ENCODE results near the gene LSM10. TPM values are rescaled to one million over a fixed set of nuclear protein-coding genes. Genes with fewer than 3 reads are reported as not detected.

LSM10 gene
- total and polyA plus RNA-seq, 9 of the 15 experiments (the other 6 are each of a cell fraction or from before 2014, with no cell fraction given), result 13.2 to 146 (median 68.9) TPM

DNA sequence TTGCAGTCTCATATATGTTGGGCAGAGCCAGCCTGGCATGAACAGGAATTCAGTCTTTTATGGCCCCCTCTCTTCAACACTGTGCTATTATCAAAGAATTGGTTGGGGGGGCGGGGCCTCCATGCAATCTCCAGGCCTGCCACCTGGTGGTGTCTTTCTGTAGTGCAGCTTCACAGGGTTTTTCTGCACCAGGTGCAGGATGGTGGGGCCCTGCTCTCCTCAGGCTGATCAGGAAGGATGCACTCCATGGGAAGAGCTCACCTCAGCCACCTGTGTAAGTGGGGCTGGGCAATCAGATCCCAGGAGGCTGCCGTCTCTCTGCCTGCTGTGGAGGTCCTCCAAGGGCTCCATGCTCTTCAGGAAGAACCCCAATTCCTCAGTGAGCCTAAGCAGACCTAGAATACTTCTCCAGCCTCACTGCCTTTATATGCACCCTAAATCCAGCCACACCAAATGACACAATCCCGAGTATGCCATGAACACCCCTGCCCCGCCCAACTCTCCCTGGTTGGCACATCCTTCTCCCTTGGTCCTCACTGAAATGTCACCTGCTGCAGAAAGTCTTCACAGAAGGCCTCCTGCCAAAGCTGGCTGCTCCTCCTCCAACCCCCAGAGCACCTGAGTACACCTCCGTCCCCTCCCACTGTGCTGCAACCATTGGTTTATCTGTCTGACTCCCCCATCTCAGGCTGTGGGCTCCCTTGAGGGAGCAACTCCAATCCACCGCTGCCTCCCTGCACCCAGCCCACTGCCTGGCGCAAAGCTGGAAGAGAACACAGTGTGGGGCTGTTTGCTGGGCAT, 28.4 kb downstream of the LSM10 start:
- peak overlapping the region in 1 of 2 experiments; percentile 81; a peak in 2 of 4 replicates for H3K9ac ChIP-seq (ENCODE audit: insufficient read depth in 1 of 2, low read depth in 2 of 2, low read length in 2 of 2)
- 31% methylated on average over 7 of the region's 7 CpGs for WGBS (ENCODE audit: insufficient coverage, low coverage, missing lambda C conversion rate)
- FAIRE-seq (peak; percentile 80), ATAC-seq (peak; percentile 61), DNase-seq (ENCODE audit: extremely low read depth in 1 of 4, low spot score in 3 of 4) (peak; percentile 89 to 91 (median 89))
- ChIA-PET CTCF (ENCODE audit: low intra/inter-chr PET ratio) (interaction anchor here (0.6 to 1.8 kb wide), 2 partner anchors 32 to 269 kb away, joined by 3 to 11 read pairs; no protein-coding TSS in a partner anchor), POLR2A (interaction anchor here (0.6 to 3.7 kb wide), 20 partner anchors 8 to 466 kb away, joined by 3 to 34 read pairs (median 4); partner anchors contain the start of genes LSM10 and TRAPPC3)
- peaks cover 48% of the 10 kb centered on the region for H3K36me3 ChIP-seq (ENCODE audit: control insufficient read depth, insufficient read depth, low read length)
- BruUV-seq (replicated peaks), result no TSS peak
- no peak overlapping the region; the same call in 2 of the 3 replicates for H3K27ac ChIP-seq (ENCODE audit: extremely low read depth, low read depth, low read length)
- intact Hi-C loops (cut with micrococcal nuclease) (loop anchor here (2.0 kb wide), 2 partner anchors 48 to 52 kb away; no protein-coding TSS in a partner anchor), in situ Hi-C loops (cut with MboI) (no loop called here)
- H2AFZ ChIP-seq (ENCODE audit: low read depth, low read length), result no peak overlapping the region
- peaks cover 41 to 51% of the 10 kb centered on the region in 2 experiments for H3K4me1 ChIP-seq (replicated peaks in 1 of 2; ENCODE audit: control insufficient read depth in 2 of 2, insufficient read depth in 2 of 2, low read length in 2 of 2)
- no peaks in the 10 kb centered on the region for H3K9me3 ChIP-seq (replicated peaks; ENCODE audit: control insufficient read depth, insufficient read depth, low read depth, low read length)
- peaks cover 11% of the 10 kb centered on the region for H3K9me1 ChIP-seq (ENCODE audit: control insufficient read depth, insufficient read depth, low read length)
- H3K4me2 ChIP-seq (ENCODE audit: insufficient read depth, low read length), result no peak overlapping the region
- no peak overlapping the region for H3K4me3 ChIP-seq
- H3K79me2 ChIP-seq (ENCODE audit: control insufficient read depth, insufficient read depth, low read length), result peaks cover 84% of the 10 kb centered on the region
- no peaks in the 10 kb centered on the region for H3K27me3 ChIP-seq (ENCODE audit: control insufficient read depth in 2 of 2, insufficient read depth in 2 of 2, low read length in 2 of 2)
- peaks cover 6% of the 10 kb centered on the region; the same call in 1 of the 2 replicates for H4K20me1 ChIP-seq (replicated peaks; ENCODE audit: control insufficient read depth, insufficient read depth, low read length)
- TF ChIP-seq MTA3 (IDR thresholded peaks at IDR 0.05; ENCODE audit: borderline replicate concordance) (peak; percentile 59; the same call in 1 of the 2 replicates), U2AF1 (optimal IDR thresholded peaks at IDR 0.05; ENCODE audit: low read depth, low read length) (no peak), YY1 (IDR thresholded peaks at IDR 0.05; ENCODE audit: borderline replicate concordance in 1 of 3, control insufficient read depth in 1 of 3, extremely low read depth in 1 of 3, insufficient read depth in 3 of 3, insufficient read length in 1 of 3, insufficient replicate concordance in 2 of 3, low read depth in 1 of 3, low read length in 2 of 3) (peak in 1 of 3 experiments; percentile 39), ILF3 (IDR thresholded peaks at IDR 0.05; ENCODE audit: borderline replicate concordance) (peak; percentile 36; the same call in 1 of the 2 replicates), ZHX1 (conservative IDR thresholded peaks at IDR 0.05; ENCODE audit: low read length) (no peak), SOX6 (IDR thresholded peaks at IDR 0.05) (no peak; the same call in 1 of the 2 replicates), GABPB1 (CRISPR knock-in tag; IDR thresholded peaks at IDR 0.05) (peak; percentile 51; the same call in 1 of the 2 replicates), ZNF143 (CRISPR knock-in tag; IDR thresholded peaks at IDR 0.05) (no peak), ZNF644 (tag; IDR thresholded peaks at IDR 0.05; ENCODE audit: low read depth) (no peak)
- TF ChIP-seq, protein P1, sequence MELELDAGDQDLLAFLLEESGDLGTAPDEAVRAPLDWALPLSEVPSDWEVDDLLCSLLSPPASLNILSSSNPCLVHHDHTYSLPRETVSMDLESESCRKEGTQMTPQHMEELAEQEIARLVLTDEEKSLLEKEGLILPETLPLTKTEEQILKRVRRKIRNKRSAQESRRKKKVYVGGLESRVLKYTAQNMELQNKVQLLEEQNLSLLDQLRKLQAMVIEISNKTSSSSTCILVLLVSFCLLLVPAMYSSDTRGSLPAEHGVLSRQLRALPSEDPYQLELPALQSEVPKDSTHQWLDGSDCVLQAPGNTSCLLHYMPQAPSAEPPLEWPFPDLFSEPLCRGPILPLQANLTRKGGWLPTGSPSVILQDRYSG (tag; conservative IDR thresholded peaks at IDR 0.05; ENCODE audit: low read depth), result no peak
- TF ChIP-seq, protein P2, sequence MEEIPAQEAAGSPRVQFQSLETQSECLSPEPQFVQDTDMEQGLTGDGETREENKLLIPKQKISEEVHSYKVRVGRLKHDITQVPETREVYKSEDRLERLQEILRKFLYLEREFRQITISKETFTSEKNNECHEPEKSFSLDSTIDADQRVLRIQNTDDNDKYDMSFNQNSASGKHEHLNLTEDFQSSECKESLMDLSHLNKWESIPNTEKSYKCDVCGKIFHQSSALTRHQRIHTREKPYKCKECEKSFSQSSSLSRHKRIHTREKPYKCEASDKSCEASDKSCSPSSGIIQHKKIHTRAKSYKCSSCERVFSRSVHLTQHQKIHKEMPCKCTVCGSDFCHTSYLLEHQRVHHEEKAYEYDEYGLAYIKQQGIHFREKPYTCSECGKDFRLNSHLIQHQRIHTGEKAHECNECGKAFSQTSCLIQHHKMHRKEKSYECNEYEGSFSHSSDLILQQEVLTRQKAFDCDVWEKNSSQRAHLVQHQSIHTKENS (CRISPR knock-in tag; IDR thresholded peaks at IDR 0.05), result no peak
- TF ChIP-seq, protein P3, sequence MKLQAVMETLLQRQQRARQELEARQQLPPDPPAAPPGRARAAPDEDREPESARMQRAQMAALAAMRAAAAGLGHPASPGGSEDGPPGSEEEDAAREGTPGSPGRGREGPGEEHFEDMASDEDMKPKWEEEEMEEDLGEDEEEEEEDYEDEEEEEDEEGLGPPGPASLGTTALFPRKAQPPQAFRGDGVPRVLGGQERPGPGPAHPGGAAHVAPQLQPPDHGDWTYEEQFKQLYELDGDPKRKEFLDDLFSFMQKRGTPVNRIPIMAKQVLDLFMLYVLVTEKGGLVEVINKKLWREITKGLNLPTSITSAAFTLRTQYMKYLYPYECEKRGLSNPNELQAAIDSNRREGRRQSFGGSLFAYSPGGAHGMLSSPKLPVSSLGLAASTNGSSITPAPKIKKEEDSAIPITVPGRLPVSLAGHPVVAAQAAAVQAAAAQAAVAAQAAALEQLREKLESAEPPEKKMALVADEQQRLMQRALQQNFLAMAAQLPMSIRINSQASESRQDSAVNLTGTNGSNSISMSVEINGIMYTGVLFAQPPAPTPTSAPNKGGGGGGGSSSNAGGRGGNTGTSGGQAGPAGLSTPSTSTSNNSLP (IDR thresholded peaks at IDR 0.05; ENCODE audit: borderline replicate concordance, low read depth, low read length), result 0 out of 2 replicates have a peak, but pooled peaks have one; percentile 27

Data from K562 (cell line).